Upper lobe of left lung (tissue), 4 donors: ENCODE results near the gene PTPN1.

ENCODE experiments used
- EP300 ChIP-seq, 4 donors: sonication (generic); formaldehyde crosslinking; IDR thresholded peaks; one replicate each; pipeline ENCODE4 v1.5.1; 2017; ENCODE audit warnings: antibody characterized with exemption in 4 of 4, control low read depth in 2 of 4
- POLR2AphosphoS5 ChIP-seq, 2 donors: sonication (generic); formaldehyde crosslinking; IDR thresholded peaks; one replicate each; pipeline ENCODE4 v1.5.1; 2017; ENCODE audit warnings: antibody characterized with exemption in 2 of 2
- TF ChIP-seq, protein P1 (sequence below), 6 experiments: fragments of 450-650 bp in 4 of 6; fragments of 200-600 bp in 2 of 6; sonication (generic) in 2 of 6; IDR thresholded peaks; one replicate each; pipeline ENCODE4 v1.5.1; 2016 to 2019; ENCODE audit warnings: antibody characterized with exemption in 6 of 6

DNA sequence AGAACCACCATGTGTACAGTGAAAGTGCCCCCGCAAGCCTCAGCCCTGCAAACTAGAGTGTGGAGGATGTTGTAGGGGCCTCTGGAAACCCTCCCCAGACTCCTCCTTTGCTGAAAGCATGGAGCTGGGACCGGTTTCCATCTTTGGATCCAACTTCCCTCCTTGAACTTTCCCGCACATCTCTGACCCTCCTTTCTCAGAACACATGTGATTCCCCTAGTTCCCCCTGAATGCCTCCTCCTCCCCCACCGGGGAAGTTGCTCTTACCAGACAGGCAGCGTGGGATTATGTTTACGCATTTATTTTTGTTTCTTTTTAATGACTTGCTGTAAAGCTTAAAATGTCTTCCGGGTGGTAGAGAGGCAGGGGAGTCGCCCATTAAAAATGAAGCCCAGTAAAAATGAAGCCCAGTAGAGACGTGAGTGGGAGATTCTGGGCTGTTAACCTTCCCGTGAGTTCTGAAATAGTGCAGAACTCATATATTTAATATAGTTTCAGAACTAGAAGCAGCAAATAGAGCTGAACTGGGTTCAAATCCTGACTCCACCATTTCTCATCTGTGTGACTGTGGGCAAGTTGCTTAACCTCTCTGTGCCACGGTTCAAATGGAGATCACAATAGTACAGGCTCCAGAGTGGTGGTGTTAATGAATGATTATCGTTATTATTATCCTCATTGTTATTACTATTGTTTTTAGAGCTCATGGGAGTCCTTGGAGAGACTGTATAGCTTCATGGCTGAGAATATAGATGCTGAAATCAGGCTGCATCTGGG is 8.0 kb upstream of the PTPN1 start:
- no peak for TF ChIP-seq EP300 (IDR thresholded peaks at IDR 0.05)
- TF ChIP-seq, protein P1, sequence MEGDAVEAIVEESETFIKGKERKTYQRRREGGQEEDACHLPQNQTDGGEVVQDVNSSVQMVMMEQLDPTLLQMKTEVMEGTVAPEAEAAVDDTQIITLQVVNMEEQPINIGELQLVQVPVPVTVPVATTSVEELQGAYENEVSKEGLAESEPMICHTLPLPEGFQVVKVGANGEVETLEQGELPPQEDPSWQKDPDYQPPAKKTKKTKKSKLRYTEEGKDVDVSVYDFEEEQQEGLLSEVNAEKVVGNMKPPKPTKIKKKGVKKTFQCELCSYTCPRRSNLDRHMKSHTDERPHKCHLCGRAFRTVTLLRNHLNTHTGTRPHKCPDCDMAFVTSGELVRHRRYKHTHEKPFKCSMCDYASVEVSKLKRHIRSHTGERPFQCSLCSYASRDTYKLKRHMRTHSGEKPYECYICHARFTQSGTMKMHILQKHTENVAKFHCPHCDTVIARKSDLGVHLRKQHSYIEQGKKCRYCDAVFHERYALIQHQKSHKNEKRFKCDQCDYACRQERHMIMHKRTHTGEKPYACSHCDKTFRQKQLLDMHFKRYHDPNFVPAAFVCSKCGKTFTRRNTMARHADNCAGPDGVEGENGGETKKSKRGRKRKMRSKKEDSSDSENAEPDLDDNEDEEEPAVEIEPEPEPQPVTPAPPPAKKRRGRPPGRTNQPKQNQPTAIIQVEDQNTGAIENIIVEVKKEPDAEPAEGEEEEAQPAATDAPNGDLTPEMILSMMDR (IDR thresholded peaks at IDR 0.05): no peak
- no peak for TF ChIP-seq POLR2AphosphoS5 (IDR thresholded peaks at IDR 0.05)
